CD4-positive, alpha-beta T cell treated with Interleukin-1 beta for 1 hour (primary cell): ENCODE measurements around the gene DDO.
"Not testable (repeated sequence)": the region's sequence is repeated elsewhere in the genome, so short reads cannot be mapped to it uniquely, and the experiment has no call there.

Experiments
- DNase-seq, 2 donors: peaks; one replicate each; pipeline ENCODE4 v3.0.0-alpha.2; 2020 to 2022

DDO gene

GRCh38 chr6:110366975-110367374 lies 48.4 kb downstream of the DDO start:
- no peak for DNase-seq

- no peak for DNase-seq
Observed at GRCh38 chr6:110366256-110366655, 49.1 kb downstream of the DDO start.

GRCh38 chr6:110364364-110365105 lies 50.8 kb downstream of the DDO start:
- no peak for DNase-seq

- no peak for DNase-seq
Observed at GRCh38 chr6:110363748-110364147, 51.6 kb downstream of the DDO start.

GRCh38 chr6:110360676-110361075 lies 54.7 kb downstream of the DDO start:
- DNase-seq, result no peak

GRCh38 chr6:110359556-110359955 lies 55.8 kb downstream of the DDO start:
- DNase-seq, result no peak

- no peak for DNase-seq
Observed at GRCh38 chr6:110358553-110359160, 56.7 kb downstream of the DDO start.

- DNase-seq, result peak in 1 of 2 donors; percentile 6
Observed at GRCh38 chr6:110357664-110358552, 57.5 kb downstream of the DDO start, which contains the start of gene METTL24. METTL24 (minus strand) TSS chr6:110358349; CDS start chr6:110358272, 77 bp downstream.

GRCh38 chr6:110357298-110357663 lies 58.1 kb downstream of the DDO start:
- no peak for DNase-seq

- DNase-seq, result no peak
Observed at GRCh38 chr6:110356778-110357177, 58.6 kb downstream of the DDO start.

- DNase-seq, result no peak
Observed at GRCh38 chr6:110355727-110356126, 59.6 kb downstream of the DDO start.

GRCh38 chr6:110355022-110355421 lies 60.4 kb downstream of the DDO start:
- no peak for DNase-seq

GRCh38 chr6:110354153-110354552 lies 61.2 kb downstream of the DDO start:
- no peak for DNase-seq

- no peak for DNase-seq
Observed at GRCh38 chr6:110353457-110354001, 61.8 kb downstream of the DDO start.

- DNase-seq, result no peak
Observed at GRCh38 chr6:110352563-110353262, 62.7 kb downstream of the DDO start.

- no peak for DNase-seq
Observed at GRCh38 chr6:110351986-110352385, 63.4 kb downstream of the DDO start.

GRCh38 chr6:110351546-110351945 lies 63.8 kb downstream of the DDO start:
- DNase-seq, result no peak

- not testable (repeated sequence) for DNase-seq
Observed at GRCh38 chr6:110350593-110350992, 64.8 kb downstream of the DDO start.

- DNase-seq, result no peak
Observed at GRCh38 chr6:110348961-110349690, 66.2 kb downstream of the DDO start.

- DNase-seq, result no peak
Observed at GRCh38 chr6:110345025-110345424, 70.3 kb downstream of the DDO start.

GRCh38 chr6:110342759-110343158 lies 72.6 kb downstream of the DDO start:
- no peak for DNase-seq
